Dermis microvascular lymphatic vessel endothelial cell (primary cell): ENCODE results near the gene REV1. TPM values are rescaled to one million over a fixed set of nuclear protein-coding genes. Genes with fewer than 3 reads are reported as not detected.

Experiments
- DNase-seq, 2 donors: peaks; one replicate each; pipeline versions ENCODE4 v3.0.0 to v3.0.0-alpha.2; 2010; ENCODE audit warnings: low read depth in 2 of 2
- total RNA-seq: library from RNA; depleted of rRNA; stranded (reverse); fragments of >200 nt; gene quantifications from 2 replicates; pipeline ENCODE4 v1.2.1, GENCODE V29; 2014

REV1 gene
- total RNA-seq, 1 donor from 2014 or later: 25.0 TPM

GRCh38 chr2:99451280-99451679 lies 38.5 kb downstream of the REV1 start:
- DNase-seq: no peak

GRCh38 chr2:99450199-99450598 lies 39.6 kb downstream of the REV1 start:
- no peak for DNase-seq

- peak; percentile 2 to 85 for DNase-seq
These were observed 41.3 kb downstream of the REV1 start for GRCh38 chr2:99448556-99448955.

GRCh38 chr2:99445065-99445464 lies 44.8 kb downstream of the REV1 start:
- DNase-seq: no peak

GRCh38 chr2:99444222-99444621 lies 45.6 kb downstream of the REV1 start:
- no peak for DNase-seq

- peak; percentile 31 to 55 for DNase-seq
These were observed 47.0 kb downstream of the REV1 start for GRCh38 chr2:99442837-99443236.

- DNase-seq: no peak
These were observed 49.8 kb downstream of the REV1 start for GRCh38 chr2:99439971-99440505.

GRCh38 chr2:99436874-99437273 lies 52.9 kb downstream of the REV1 start:
- DNase-seq: no peak

- DNase-seq: no peak
These were observed 56.5 kb downstream of the REV1 start for GRCh38 chr2:99433340-99433739.

GRCh38 chr2:99431587-99432275 lies 58.1 kb downstream of the REV1 start:
- no peak for DNase-seq

GRCh38 chr2:99430614-99431291 lies 59.1 kb downstream of the REV1 start:
- DNase-seq: no peak

GRCh38 chr2:99425022-99425421 lies 64.8 kb downstream of the REV1 start:
- peak in 1 of 2 donors; percentile 88 for DNase-seq

- no peak for DNase-seq
These were observed 65.4 kb downstream of the REV1 start for GRCh38 chr2:99424371-99424770.

- no peak for DNase-seq
These were observed 67.2 kb downstream of the REV1 start for GRCh38 chr2:99422599-99422998.

- DNase-seq: no peak
These were observed 68.3 kb downstream of the REV1 start for GRCh38 chr2:99421469-99421868.

- peak in 1 of 2 donors; percentile 44 for DNase-seq
These were observed 69.0 kb downstream of the REV1 start for GRCh38 chr2:99420751-99421299.

- DNase-seq: no peak
These were observed 69.8 kb downstream of the REV1 start for GRCh38 chr2:99420031-99420430.

- no peak for DNase-seq
These were observed 72.4 kb downstream of the REV1 start for GRCh38 chr2:99417396-99417795.

- DNase-seq: no peak
These were observed 75.3 kb downstream of the REV1 start for GRCh38 chr2:99414566-99414965.

- DNase-seq: no peak
These were observed 79.5 kb downstream of the REV1 start for GRCh38 chr2:99410276-99410675.

- no peak for DNase-seq
These were observed 83.7 kb downstream of the REV1 start for GRCh38 chr2:99406137-99406536.

GRCh38 chr2:99404797-99405669 lies 84.8 kb downstream of the REV1 start:
- DNase-seq: no peak
